Mucosa of gallbladder (tissue), 1 donor: Measurements from ENCODE around the gene NOS1. TPM values are rescaled to one million over a fixed set of nuclear protein-coding genes. Genes with fewer than 3 reads are reported as not detected.

Experiments
- DNase-seq: peaks from one replicate; pipeline ENCODE4 v3.0.0-alpha.2; 2020; ENCODE audit warnings: low spot score
- total RNA-seq: library from RNA; stranded (reverse); gene quantifications from one replicate; pipeline ENCODE4 v1.2.1, GENCODE V29; 2021
- donor health status: DM: no; HTN: no; CAD: no.

NOS1 gene
- total RNA-seq, 1 donor from 2014 or later: 0.40 TPM

DNA sequence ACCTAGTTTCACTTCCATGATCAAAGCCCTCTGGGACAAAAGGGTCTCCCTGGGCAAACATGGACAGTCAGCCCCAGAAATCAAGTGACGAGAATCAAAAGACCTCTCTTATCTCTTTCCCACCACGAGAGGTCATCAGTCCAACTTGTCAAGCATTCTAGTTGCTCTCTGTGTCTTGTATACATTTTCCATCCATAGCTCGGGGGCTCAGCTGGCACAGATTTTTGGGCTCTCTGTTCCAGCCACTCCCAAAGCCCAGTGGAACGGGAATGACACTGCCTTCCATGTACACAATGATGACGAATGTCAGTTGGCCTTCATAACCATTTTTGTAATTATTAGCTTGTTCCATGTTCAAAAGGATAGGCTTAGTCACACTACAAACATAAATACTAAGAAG, 29.7 kb downstream of the NOS1 start:
- no peak for DNase-seq

- DNase-seq: no peak
Observed at GRCh38 chr12:117330441-117331113, 30.8 kb downstream of the NOS1 start.

DNA sequence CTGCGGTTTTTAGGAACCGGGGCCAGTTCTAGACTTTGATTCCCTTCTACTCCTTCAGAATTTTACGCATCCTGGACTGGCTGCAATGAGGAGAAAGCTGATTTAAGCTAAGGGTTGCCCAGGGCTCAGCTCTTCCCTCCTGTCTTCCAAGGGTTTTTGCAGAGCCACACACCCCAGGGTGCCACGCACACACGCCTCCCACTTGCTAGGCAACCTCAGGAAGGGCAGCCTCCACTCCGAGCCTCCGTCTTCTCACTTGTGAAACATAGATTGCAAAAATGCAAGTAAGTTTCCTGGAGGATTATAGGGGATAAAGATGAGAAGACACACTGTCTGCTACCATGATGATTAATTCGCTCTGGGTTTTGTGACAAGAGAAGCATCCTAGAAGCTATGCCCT, 31.7 kb downstream of the NOS1 start:
- DNase-seq: no peak

GRCh38 chr12:117328556-117329100, 32.8 kb downstream of the NOS1 start:
- no peak for DNase-seq

DNA sequence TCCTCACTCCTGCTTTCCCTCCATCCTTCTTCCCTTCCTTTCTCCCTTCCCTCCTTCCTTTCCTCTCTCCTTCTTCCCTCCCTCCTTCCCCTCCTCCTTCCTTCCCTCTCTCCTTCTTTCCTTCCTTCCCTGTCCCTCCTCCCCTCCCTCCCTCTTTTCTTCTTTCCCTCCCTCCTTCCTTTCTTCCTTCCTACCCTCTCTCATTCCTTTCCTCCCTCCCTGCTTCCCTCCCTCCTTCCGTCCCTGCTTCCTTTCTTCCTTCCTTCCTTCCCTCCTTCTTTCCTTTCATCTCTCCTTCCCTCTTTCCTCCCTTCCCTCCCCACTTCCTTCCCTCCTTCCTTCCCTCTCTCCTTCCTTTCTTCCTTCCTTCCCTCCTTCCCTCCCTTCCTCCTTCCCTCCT, 39.0 kb downstream of the NOS1 start:
- DNase-seq: no peak

- no peak for DNase-seq
Observed at GRCh38 chr12:117321572-117321971, 39.9 kb downstream of the NOS1 start.

DNA sequence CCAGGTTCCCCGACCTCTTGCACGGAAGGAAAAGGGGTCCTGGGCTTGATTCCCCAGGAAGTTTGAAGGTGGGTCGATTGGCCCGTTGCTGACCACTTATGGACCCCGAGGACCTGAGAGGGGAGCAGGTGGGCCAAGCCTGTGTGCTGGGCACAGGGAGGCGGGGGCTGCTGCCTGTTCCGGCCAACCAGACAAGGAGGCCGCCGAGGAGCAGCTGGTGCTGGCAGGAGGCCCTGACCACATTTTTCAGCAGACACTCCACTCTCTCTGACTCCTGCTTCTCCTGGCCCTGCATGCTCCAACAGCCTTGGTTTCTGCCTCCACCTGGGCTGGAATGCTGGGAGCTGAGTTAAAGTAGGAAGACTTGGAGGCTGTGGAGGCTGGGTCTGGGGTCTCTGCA, 42.8 kb downstream of the NOS1 start:
- DNase-seq: no peak

GRCh38 chr12:117316336-117316735, 45.1 kb downstream of the NOS1 start:
- no peak for DNase-seq

GRCh38 chr12:117313926-117314325, 47.5 kb downstream of the NOS1 start:
- no peak for DNase-seq

GRCh38 chr12:117312770-117313169, 48.7 kb downstream of the NOS1 start:
- no peak for DNase-seq

DNA sequence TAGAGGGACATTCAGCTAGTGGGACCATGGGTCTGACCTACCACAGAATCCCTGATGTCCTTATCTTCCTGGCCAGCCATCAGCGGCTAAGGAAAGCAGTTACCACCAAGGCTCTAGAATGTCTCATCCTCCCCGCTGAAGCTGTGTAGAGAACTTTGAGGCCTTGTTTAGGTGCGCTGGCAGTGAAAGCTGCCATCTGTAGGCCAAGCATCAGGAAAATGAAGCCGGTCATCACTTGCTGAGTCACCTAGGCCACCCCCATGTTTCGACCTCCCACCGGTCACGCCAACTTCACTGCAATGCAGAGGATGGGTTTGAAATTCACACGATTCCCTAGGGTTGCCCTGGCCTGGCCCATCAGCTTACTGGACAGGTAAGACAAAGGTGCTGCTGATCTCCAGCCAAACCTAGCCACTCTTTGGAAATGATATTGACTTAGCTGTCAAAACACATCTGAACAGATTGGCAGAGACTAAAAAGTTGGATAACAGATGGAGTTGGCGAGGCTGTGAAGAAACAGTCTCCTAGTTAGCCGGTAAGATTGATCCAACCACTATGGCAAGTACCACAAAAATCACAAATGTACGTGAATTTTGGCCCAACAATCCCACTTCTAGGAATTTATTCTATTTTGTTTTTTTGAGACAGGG, 52.0 kb downstream of the NOS1 start:
- no peak for DNase-seq

DNA sequence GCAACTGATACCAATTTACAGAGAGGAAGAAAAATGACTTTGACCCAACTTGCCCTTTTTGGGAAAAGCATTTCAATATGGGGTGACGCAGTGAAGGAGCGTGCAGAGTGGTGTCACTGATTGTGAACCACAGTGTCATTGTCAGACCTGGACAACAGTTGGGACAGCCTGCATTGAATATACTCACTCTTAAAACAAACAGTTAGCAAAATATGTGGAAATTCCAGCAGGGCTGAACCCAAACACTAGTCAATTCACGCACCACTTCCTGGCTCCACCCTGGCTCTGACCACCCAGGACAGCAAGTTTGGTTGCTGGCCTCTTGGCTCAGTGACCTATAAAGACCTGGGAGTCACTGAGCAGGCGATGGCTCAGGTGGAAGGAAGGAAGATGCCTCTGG, 61.3 kb downstream of the NOS1 start:
- DNase-seq: no peak

GRCh38 chr12:117298648-117299225, 62.7 kb downstream of the NOS1 start:
- no peak for DNase-seq

GRCh38 chr12:117298191-117298590, 63.2 kb downstream of the NOS1 start:
- no peak for DNase-seq

DNA sequence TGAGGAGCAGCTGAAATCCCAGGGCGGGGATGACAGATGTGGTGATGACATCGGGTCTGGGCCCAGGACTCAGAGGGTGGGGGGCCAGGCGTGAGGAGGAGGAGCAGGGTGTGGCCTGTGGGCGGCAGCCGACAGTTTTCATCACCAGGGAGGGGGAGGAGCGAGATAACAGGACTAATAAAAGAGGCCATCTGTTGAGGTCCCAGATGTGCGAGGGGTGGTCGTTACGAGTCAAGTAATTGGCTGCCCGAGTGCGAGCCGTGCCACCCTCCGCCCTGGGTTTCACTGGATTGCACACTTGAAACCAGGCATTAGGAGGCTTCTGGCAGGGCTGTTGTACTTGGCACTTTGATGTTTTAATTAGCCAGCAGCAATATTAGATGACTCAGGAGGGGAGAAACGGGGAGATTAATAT, 67.2 kb downstream of the NOS1 start:
- DNase-seq: no peak

- DNase-seq: no peak
Observed at GRCh38 chr12:117293510-117293909, 67.9 kb downstream of the NOS1 start.

- no peak for DNase-seq
Observed at GRCh38 chr12:117292688-117293087, 68.7 kb downstream of the NOS1 start.

- no peak for DNase-seq
Observed at GRCh38 chr12:117284140-117284539, 77.3 kb downstream of the NOS1 start.

GRCh38 chr12:117282490-117282889, 78.9 kb downstream of the NOS1 start:
- DNase-seq: no peak

DNA sequence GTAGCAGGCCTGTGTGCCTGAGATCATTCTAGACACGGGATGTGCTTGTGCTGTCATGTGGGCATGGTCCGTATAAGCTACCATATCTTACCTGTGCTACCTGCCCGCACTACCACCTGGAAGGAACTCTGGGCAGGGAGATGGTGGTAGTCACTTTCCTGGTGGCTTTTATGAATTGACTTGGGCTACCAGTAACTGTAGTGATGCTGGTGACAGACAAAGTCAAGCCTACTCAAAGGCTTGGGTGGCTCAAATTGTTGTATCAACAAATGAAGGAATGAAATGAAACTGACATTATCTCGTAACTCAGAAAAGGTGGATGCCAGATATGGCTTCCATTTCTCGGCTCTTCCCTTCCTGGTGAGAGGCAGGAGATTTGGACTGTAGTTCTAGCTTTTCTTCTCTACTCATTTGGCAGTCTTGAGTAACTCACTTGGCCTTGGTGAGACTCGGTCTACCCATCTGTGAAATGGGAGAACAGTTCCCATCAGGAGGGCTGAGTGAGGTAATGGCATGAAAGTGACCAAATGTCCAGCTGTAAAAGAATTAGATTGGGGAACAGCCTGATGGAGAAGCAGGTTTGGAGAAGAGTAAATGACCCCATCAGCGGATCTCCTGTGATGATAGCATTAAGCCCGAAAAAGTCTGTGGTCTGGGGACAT, 81.3 kb downstream of the NOS1 start:
- no peak for DNase-seq

GRCh38 chr12:117279606-117280005, 81.8 kb downstream of the NOS1 start:
- DNase-seq: no peak

DNA sequence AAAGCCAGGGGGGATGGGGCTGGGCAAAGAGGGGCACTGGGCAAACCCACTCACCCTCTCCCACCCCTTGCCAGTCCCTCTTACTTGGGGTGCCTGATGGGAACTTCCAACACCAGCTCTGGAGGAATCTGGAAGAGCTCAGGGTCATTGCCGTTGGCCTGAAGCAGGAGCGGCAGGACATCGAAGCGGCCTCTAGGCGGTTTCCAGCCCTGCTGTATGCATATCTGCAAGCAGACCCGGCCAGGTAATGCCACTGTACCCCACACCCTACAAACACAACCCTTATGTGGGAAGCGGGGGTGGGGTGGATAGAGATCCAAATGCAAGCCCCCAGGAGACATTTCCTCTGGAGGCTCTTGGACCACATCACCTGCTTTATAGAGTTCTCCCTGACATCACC, 83.6 kb downstream of the NOS1 start:
- no peak for DNase-seq

- peak; percentile 31 for DNase-seq
Observed at GRCh38 chr12:117273091-117273490, 88.3 kb downstream of the NOS1 start.
